Fibroblast of villous mesenchyme (primary cell): ENCODE results near the gene ARAP1. TPM values are rescaled to one million over a fixed set of nuclear protein-coding genes. Genes with fewer than 3 reads are reported as not detected.

ENCODE experiments used
- DNase-seq: peaks from one replicate; pipeline ENCODE4 v3.0.0-alpha.2; 2010; ENCODE audit warnings: low read depth
- H3K4me3 ChIP-seq: 2 replicates; pipeline ENCODE4 v1.5.1; 2011; ENCODE audit warnings: low read depth, mild to moderate bottlenecking, low read length
- total RNA-seq: library from RNA; depleted of rRNA; stranded (reverse); fragments of >200 nt; gene quantifications from 2 replicates; pipeline ENCODE4 v1.2.3, GENCODE V29; 2012
- TF ChIP-seq, protein P1 (sequence below): IDR thresholded peaks from 2 replicates; pipeline ENCODE4 v1.5.1; 2012; ENCODE audit warnings: low read depth, mild to moderate bottlenecking, low read length; ENCODE audit not compliant: insufficient read depth

ARAP1 gene
- total RNA-seq, 1 donor, result 73.0 TPM

DNA sequence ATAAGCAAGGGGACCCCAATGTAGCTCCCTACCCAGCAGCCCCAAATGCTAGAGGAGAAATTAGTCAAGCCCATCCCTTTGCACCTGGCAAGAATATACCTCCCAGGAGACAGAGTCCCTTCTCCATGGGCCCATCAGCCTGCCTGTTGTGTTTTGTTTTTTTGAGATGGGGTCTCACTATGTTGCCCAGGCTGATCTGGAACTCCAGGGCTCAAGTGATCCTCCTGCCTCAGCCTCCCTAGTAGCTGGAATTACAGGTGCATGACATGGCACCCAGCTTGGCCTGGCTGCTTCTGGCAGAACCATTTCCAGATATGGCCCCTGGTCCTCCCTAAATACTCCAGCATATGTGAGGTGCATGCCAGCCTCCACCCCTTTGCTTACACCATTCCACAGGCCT lies 100.1 kb downstream of the ARAP1 start:
- DNase-seq, result no peak
- no peak overlapping the region for H3K4me3 ChIP-seq
- TF ChIP-seq, protein P1, sequence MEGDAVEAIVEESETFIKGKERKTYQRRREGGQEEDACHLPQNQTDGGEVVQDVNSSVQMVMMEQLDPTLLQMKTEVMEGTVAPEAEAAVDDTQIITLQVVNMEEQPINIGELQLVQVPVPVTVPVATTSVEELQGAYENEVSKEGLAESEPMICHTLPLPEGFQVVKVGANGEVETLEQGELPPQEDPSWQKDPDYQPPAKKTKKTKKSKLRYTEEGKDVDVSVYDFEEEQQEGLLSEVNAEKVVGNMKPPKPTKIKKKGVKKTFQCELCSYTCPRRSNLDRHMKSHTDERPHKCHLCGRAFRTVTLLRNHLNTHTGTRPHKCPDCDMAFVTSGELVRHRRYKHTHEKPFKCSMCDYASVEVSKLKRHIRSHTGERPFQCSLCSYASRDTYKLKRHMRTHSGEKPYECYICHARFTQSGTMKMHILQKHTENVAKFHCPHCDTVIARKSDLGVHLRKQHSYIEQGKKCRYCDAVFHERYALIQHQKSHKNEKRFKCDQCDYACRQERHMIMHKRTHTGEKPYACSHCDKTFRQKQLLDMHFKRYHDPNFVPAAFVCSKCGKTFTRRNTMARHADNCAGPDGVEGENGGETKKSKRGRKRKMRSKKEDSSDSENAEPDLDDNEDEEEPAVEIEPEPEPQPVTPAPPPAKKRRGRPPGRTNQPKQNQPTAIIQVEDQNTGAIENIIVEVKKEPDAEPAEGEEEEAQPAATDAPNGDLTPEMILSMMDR, result no peak

DNA sequence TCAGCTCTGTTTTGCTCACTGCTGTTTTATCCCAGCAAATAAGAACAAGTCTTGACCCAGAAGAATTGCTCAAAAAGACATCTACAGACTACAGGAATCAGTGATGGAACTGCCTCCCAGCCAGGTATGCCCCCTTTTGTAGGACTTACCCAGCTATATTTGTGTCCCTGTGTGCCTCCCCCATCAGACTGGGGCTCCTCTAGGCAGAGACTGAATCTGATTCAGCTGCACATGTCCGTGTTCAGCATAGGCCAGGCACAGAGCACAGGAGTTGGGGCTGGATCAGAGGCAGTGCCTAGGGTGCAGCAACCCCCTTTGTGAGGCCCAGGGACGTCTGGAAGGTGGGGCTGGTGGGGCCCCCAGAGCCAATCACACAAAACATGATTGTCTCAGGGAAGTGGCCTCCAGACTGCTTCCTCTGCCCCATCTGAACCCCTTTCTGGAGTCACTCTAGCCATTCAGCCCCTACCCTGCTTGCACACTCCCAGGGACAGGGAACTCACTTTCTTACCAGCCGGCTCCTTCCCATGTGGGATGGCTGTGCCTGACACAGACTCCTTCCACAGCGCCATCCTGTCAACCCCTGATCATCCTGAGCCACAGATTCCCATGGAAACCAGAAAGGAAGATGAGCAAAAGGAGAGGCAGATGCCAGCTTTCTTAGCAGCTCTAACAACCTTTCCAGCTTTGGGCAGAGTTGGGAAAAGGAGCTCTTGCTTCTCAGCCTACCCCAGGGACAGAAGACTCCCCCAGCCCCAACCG lies 102.8 kb downstream of the ARAP1 start:
- TF ChIP-seq, protein P1, result no peak
- DNase-seq, result no peak
- H3K4me3 ChIP-seq, result no peak overlapping the region

DNA sequence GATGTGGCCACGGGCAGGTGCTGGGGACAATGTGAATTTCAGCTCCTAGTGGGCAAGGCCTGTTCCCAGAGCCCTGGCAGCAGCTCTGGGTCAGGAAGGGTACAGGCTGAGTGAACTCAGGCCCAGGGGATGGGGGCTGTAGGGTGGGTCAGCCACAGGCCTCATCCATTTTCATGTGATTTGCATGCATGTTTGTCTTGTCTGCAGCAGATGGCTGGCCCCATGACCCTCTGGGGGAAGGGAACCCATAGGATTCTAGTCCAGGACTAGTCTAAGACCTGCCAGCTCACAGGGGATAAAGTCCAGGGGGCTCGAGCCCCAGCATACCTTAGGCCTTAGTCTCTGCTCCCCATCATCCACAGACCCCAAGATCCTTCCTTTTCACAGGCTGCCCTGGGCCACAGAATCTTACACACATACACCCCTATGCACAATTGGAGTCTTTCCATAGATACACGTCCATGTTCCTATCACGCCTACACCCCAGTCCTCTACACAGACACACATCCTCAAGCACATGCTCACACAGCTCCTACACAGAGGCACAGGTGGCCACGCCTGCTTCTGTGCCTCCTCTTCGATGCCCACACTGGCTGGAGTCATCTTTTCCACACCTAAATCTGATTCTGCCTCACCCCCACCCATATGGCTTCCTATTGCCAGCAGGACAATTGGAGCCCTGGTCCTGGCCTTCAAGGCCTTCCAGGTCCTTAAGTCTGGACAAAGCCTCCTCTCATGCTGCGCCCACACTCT lies 103.6 kb downstream of the ARAP1 start:
- no peak for DNase-seq
- TF ChIP-seq, protein P1, result no peak

DNA sequence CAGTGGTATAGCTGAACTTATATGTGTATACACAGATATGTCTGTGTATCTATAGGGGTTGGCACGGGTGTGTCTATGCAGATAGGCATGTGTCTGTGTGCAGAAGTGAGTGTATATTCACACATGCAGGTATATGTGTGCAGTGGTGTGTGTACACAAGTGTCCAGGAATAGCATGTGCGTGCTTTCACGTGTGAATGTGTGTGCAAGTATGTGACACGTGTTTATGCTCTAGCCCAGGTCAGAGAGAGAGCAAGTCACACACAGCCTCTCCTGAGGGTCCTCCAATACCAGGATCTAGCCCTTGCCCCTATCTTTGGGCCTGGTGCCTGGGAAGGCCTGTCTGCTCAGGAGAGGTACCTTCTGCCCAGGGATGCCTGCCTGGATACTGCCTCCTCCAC lies 104.3 kb downstream of the ARAP1 start:
- no peak for DNase-seq
- TF ChIP-seq, protein P1, result no peak
- no peak overlapping the region for H3K4me3 ChIP-seq

More for the DNA sequence above, 103.6 kb downstream of the ARAP1 start:
- no peak overlapping the region for H3K4me3 ChIP-seq

DNA sequence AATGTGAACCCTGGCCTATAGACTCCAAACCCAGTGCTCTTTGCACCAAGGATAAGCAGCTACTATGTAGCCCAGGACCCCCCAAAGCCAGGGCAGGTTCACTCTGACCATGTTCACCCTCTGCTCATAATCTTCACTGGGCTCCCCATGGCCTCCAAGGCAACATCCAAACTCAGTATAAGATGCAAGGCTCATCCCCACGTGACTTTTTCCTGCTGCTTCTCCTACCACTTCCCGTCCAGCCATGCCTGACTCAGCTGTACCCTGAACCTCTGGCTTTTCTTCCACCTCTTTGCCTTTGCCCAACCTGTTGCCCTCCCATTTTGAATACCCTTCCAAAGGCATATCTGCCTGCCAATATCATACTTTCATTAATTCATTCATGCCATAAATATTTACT lies 105.7 kb downstream of the ARAP1 start:
- H3K4me3 ChIP-seq, result no peak overlapping the region
- TF ChIP-seq, protein P1, result no peak
- no peak for DNase-seq

DNA sequence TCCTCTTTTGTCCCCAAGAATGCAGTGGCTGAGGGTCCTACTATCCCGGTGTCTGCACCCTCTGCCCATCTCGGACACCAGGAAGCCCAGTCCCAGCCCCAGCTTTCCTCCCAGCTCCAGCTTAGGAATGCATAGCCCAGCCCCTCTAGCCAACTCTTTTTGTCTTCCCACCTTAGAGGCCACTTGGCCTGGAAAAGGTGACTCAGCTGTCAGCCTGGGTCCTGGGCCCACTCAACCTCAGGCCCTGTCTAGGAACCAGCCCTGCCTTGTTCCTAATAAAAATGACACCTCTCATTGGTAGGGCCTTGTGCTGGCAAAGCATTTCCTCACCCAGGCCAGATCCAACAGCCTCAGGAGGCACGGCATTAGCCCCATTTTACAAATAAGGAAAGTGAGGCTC lies 106.2 kb downstream of the ARAP1 start:
- no peak for DNase-seq
- H3K4me3 ChIP-seq, result no peak overlapping the region
- TF ChIP-seq, protein P1, result no peak
